ENCODE measurements around the gene C2orf76.

GRCh38 chr2:119306196-119306590 lies 60.4 kb downstream of the C2orf76 start:
- no peak for TF ChIP-seq CTCF (IDR thresholded peaks at IDR 0.05)
- no peak for TF ChIP-seq POLR2A (IDR thresholded peaks at IDR 0.05; ENCODE audit: low read depth)

All from esophagus muscularis mucosa (tissue), 3 donors.